ENCODE data around the gene SGPL1.

GRCh38 chr10:70850097-70850496 is 34.3 kb downstream of the SGPL1 start:
- no peak for TF ChIP-seq POLR2A (IDR thresholded peaks at IDR 0.05; ENCODE audit: low read length)
- no peak for TF ChIP-seq GATA1 (IDR thresholded peaks at IDR 0.05; ENCODE audit: low read depth, low read length)
